Measurements from ENCODE around the gene CALR.
A peak's percentile ranks its signal among the peaks of the same experiment; 100 is the strongest.
"Not testable (repeated sequence)": the region's sequence is repeated elsewhere in the genome, so short reads cannot be mapped to it uniquely, and the experiment has no call there.

Gene CALR

DNA sequence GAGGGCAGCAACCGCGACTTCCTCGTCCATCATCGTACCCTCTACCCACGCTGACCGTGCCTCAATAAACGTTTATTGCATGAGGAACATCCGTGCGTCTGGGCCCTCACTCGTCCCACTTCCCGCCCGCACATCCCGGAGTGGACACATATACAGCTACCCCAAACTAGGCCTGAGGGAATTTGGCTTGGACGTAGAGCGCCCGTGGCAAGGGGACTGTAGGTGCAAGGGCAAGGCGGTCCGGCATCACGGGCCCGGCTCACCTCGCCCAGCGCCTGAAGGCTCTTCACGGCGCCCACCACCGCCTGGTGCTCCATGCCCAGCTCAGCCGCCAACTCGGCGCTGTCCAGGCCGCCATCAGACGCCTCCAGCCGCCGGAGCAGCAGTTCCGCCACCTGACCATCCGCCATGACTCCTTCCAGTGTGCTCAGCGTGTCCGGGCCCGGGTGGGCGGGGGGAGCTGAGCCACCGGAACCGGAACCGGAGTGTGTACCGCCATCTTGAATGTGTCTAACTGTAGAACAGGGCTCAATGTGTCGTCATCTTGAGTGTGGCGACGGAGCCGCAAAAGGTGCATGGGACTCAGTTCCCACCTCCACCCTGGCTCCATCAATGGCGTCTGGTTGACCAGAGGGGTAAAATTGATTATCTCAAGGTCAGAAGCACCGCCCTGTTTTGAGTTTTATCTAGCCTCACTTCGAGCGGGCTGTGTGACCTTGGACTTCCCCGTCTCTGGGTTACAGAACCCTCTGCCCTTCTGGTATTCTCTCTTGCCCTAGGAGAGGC is 4.9 kb upstream of the CALR start, which contains the start of gene FARSA:
Gene FARSA, minus strand, starts transcription at position 425 of the 786 bp plus-strand sequence. Its CDS starts 15 bp downstream, at position 410.
- DNase-seq, result peak; percentile 51 to 97 (median 92)

DNA sequence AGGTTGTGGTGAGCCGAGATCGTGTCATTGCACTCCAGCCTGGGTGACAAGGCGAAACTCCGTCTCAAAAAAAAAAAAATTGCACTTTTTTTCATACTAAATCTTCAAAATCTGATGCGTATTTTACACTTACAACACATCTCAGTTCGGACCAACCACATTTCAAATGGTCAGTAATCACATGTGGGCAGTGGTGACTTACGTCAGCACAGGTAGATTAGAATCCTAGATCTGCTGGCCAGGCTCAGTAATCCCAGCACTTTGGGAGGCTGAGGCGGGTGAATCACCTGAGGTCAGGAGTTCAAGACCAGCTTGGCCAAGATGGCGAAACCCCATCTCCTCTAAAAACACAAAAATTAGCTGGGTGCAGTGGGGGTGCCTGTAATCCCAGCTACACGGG is 3.3 kb upstream of the CALR start:
- no peak for DNase-seq

DNA sequence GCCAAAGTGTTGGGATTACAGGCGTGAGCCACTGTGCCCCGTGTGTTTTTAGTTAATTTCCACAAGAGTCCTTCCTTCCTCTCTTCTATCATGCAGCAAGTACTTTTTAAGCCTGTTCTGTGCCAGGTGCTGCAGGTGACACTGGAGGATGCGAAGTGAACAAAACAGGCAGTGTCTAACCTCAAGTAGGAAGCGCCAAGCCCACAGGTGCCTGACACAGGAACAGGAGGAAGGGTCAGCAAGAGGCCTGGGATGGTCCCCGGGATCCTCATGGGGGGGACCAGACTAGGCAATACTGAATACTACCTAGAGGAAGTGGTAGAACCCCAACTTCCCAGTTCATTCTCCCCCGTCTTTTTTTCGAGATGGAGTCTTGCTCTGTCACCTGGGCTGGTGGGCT is 1.8 kb upstream of the CALR start:
- DNase-seq, result no peak

DNA sequence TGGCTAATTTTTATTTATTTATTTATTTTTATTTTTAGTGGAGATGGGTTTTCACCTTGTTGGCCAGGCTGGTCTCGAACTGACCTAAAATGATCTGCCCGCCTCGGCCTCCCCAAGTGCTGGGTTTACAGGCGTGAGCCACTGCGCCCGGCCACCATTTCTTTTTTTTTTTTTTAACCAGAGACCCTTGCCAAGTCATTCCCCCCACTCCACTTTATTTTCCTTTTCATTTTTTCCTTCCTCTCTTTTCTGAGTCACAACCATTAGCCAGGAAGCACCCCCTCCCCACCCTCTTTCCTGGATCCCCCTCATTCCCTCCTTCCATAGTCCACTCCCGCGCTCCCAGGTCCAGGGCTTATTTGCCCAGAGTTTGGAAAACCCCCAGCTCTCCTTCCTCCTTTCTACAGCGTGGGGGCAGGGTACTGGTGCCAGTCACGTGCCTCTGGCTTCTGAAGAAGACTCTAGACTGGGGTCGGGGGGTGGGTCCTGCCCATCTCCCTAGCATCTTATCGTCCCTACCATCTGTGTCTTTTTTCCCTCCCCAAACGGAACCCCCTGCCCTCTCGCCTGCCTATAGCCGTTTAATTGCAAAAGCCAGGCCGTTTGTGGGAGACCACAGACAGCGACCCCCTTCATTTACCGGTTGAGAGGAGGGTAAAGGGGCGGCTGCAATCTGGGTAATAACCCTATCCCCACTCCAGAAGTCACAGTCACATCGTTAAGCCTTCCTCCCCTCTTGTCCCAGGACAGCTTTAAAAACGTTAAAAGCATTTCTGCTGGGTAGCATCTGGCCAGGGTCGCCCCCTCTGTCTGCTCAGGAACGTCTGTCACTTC is 1.1 kb upstream of the CALR start:
- peak in 10 of 56 donors; percentile 9 to 41 (median 25) for DNase-seq

DNA sequence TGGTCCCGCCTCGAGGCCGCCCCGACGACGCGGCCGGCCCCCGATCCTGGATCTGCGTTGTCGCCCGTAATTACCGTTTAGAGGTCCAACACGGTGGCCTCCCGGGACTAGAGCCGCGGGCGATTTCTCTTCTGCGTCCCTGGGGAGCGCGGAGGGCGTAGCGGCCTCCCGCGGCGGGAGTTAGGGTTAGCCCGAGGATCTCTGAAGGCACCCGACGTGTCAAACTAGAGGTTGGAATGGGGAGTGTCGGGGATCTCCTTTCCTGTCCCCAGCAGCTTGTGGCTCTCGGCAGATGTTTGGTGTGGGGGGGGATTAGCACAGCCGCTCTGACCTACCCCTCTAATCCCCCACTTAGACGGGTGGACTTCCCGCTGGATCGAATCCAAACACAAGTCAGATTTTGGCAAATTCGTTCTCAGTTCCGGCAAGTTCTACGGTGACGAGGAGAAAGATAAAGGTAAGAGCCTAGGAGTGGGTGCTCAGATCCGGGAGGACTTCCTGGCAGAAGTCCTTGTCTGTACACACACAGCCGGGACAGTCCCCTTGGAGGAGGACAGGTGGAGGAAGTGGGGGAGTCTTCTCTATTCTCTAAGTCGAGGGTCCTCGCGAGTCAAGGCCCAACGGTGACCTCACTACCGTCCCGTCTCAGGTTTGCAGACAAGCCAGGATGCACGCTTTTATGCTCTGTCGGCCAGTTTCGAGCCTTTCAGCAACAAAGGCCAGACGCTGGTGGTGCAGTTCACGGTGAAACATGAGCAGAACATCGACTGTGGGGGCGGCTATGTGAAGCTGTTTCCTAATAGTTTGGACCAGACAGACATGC is 581 bp downstream of the CALR start:
- DNase-seq, result peak in 2 of 56 donors; percentile 23 to 47

GRCh38 chr19:12939975-12940423 is 1.6 kb downstream of the CALR start:
- DNase-seq, result no peak

DNA sequence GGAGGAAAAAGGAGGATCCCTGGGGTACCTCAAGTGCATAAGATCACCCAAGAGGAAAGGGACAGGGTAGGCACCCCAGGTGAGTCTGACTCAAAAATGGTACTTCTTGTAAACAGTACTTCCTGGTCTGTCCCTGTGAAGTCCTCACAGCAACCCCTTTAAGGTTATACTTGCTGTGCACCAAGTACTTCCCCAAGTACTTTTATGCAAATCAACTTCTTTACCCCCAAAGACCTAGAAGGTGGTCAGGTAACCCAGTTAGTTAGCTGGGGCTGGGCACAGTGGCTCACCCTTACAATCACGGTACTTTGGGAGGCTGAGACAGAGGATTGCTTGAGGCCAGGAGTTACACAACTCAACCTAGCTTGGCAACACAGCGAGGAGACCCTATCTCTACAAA is 2.5 kb downstream of the CALR start:
- no peak for DNase-seq

GRCh38 chr19:12943437-12944044 is 5.1 kb downstream of the CALR start:
- no peak for DNase-seq

DNA sequence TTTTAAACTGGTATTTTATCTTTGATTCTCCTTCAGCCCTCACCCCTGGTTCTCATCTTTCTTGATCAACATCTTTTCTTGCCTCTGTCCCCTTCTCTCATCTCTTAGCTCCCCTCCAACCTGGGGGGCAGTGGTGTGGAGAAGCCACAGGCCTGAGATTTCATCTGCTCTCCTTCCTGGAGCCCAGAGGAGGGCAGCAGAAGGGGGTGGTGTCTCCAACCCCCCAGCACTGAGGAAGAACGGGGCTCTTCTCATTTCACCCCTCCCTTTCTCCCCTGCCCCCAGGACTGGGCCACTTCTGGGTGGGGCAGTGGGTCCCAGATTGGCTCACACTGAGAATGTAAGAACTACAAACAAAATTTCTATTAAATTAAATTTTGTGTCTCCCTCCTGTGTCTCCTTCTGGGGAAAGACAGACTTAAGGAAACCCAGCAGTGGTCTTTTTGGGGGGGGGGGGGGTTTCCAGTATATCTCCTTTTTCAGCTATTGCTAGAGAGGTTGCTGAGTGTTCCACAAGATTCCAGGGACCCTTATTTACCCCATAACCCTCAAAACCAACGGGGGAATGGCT is 5.8 kb downstream of the CALR start:
- no peak for DNase-seq

DNA sequence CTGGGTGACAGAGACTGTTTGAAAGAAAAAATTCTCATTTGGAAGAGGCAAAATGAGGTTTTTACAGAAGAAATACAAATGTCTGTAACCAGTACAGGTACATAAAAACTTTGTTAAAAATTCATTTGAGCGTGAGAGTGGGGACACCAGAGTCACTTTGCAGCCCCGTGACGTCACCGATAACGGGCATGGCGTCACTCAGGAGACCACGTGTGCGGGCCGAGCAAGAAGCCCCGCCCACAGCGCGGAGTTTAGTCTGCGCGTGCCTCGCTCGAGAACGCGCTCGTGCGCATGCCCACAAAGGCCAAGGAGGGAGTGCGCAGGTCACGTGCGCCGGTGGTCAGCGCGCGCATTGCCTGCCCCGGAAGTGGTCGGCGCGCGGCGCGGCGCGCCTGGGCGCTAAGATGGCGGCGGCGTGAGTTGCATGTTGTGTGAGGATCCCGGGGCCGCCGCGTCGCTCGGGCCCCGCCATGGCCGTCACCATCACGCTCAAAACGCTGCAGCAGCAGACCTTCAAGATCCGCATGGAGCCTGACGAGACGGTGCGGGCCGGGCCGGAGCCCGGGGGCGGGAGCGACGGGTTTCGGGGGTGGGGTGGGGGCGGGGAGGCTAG is 7.2 kb downstream of the CALR start, which contains the start of gene RAD23A:
Gene RAD23A, plus strand, starts transcription at position 384 of the 613 bp plus-strand sequence. Its CDS starts 87 bp downstream, at position 471.
- peak; percentile 45 to 94 (median 83) for DNase-seq

GRCh38 chr19:12946092-12946721 is 7.8 kb downstream of the CALR start:
- peak in 18 of 56 donors; percentile 15 to 64 (median 43) for DNase-seq

DNA sequence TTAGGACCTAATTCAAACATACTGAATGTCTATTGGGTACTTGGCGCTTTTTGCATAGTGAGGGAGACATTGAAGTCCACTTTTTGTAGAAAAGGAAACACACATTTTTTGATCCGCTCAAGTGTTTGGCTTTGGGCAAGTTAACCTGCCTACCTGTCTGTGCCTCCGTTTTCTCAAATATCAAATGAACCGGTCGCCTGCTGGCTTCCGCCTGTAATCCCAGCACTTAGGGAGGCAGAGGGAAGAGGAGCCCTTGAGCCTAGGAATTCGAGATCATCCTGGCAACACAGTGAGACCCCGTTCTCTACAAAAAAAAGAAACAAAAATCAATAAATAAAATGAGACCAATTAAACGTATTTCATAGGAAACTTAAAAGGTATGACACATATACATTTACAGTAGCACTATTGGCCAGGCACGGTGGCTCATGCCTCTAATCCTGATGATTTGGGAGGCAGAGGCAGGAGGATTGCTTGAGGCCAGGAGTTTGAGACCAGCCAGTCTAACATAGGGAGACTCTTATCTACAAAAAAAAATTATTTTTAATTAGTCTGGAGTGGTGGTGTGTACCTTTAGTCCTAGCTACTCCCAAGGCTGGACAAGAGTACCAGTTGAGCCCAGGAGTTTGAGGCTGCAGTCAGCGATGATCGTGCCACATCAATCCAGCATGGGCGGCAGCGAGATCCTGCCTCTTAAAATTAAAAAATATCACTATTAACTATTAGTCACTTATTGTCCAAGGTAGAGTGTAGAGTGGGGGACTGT is 8.5 kb downstream of the CALR start:
- DNase-seq, result no peak

GRCh38 chr19:12947702-12948611 is 9.5 kb downstream of the CALR start:
- peak in 2 of 56 donors; percentile 7 to 9 for DNase-seq

DNA sequence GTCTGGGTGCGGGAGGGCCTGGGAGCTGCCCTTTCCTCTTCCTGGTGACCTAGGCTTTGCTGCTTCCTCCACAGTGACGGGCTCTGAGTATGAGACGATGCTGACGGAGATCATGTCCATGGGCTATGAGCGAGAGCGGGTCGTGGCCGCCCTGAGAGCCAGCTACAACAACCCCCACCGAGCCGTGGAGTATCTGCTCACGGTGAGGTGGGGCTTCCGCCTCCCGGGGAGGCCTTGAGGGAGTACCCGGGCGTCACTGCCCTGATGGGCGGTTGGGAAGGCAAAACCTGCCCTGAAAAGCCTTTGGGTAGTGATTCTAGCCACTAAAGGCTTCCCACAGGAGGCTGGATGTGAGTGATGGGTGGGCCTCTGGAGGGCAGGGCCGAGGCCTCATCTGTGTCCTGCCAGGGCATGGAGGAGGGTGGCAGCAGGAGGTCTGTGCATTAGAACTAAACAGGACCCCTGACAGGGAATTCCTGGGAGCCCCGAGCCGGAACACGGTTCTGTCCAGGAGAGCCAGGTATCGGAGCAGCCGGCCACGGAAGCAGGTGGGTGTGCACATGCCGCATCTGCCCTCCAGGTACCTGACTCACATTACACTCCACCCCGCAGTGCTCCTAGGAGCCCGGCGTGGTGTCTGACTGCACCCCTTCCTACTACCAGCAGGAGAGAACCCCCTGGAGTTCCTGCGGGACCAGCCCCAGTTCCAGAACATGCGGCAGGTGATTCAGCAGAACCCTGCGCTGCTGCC is 10.4 kb downstream of the CALR start:
- no peak for DNase-seq

GRCh38 chr19:12949363-12950283 is 11.2 kb downstream of the CALR start:
- DNase-seq, result no peak

DNA sequence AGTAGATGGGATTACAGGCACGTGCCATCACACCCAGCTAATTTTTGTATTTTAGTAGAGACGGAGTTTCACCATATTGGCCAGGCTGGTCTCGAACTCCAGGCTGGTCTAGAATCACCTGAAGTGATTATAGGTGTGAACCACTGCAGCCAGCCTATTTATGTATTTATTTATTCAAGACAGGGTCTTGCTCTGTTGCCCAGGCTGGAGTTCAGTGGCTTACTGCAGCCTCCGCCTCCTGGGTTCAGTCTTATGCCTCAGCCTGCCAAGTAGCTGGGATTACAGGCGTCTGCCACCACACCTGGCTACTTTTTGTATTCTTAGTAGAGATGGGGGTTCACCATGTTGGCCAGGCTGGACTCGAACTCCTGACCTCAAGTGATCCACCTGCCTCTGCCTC is 13.6 kb downstream of the CALR start:
- not testable (repeated sequence) for DNase-seq

Data from nucleus accumbens (tissue), 56 donors.